HK-2 (cell line): ENCODE measurements around the gene FCRL6.

Experiments used
- DNase-seq: peaks from one replicate; pipeline ENCODE4 v3.0.0-alpha.2; 2018; ENCODE audit not compliant: unreplicated experiment

The FCRL6 gene

GRCh38 chr1:159802111-159802510 is at the start of gene FCRL6:
FCRL6 (plus strand) TSS chr1:159802360; CDS start chr1:159802425, 65 bp downstream.
- DNase-seq, result no peak

- no peak for DNase-seq
Measured at GRCh38 chr1:159753386-159753785, 48.8 kb upstream of the FCRL6 start.

- no peak for DNase-seq
Measured at GRCh38 chr1:159755451-159756007, 46.6 kb upstream of the FCRL6 start.

GRCh38 chr1:159756397-159756796 is 45.8 kb upstream of the FCRL6 start:
- DNase-seq, result no peak

GRCh38 chr1:159763686-159764085 is 38.5 kb upstream of the FCRL6 start:
- no peak for DNase-seq

- DNase-seq, result no peak
Measured at GRCh38 chr1:159765806-159766205, 36.4 kb upstream of the FCRL6 start.

- DNase-seq, result no peak
Measured at GRCh38 chr1:159771127-159771895, 30.8 kb upstream of the FCRL6 start.

- no peak for DNase-seq
Measured at GRCh38 chr1:159774465-159774864, 27.7 kb upstream of the FCRL6 start.

- no peak for DNase-seq
Measured at GRCh38 chr1:159775716-159776115, 26.4 kb upstream of the FCRL6 start.

GRCh38 chr1:159778266-159778665 is 23.9 kb upstream of the FCRL6 start:
- DNase-seq, result no peak

- no peak for DNase-seq
Measured at GRCh38 chr1:159779403-159779851, 22.7 kb upstream of the FCRL6 start.

GRCh38 chr1:159780583-159781582 is 21.3 kb upstream of the FCRL6 start, which contains the start of gene DUSP23:
DUSP23 (plus strand) TSS chr1:159780962; CDS start chr1:159781101, 139 bp downstream.
- DNase-seq, result peak; percentile 99

- no peak for DNase-seq
Measured at GRCh38 chr1:159781992-159782391, 20.2 kb upstream of the FCRL6 start.

- DNase-seq, result no peak
Measured at GRCh38 chr1:159783724-159784123, 18.4 kb upstream of the FCRL6 start.

GRCh38 chr1:159786465-159786864 is 15.7 kb upstream of the FCRL6 start:
- no peak for DNase-seq

- no peak for DNase-seq
Measured at GRCh38 chr1:159786966-159787365, 15.2 kb upstream of the FCRL6 start.

GRCh38 chr1:159790237-159790917 is 11.8 kb upstream of the FCRL6 start:
- DNase-seq, result no peak

- DNase-seq, result no peak
Measured at GRCh38 chr1:159791031-159791430, 11.1 kb upstream of the FCRL6 start.

GRCh38 chr1:159791461-159791860 is 10.7 kb upstream of the FCRL6 start:
- DNase-seq, result no peak

- no peak for DNase-seq
Measured at GRCh38 chr1:159795534-159795933, 6.6 kb upstream of the FCRL6 start.

GRCh38 chr1:159798893-159799292 is 3.3 kb upstream of the FCRL6 start:
- peak; percentile 49 for DNase-seq
